HG03520 (cell line): ENCODE data around the gene PDZRN4.
A peak's percentile ranks its signal among the peaks of the same experiment; 100 is the strongest.

ENCODE experiments used
- ATAC-seq: cut with Tn5 transposase; IDR thresholded peaks from one replicate; pipeline ENCODE4 v1.9.1; 2021; ENCODE audit warnings: mild to moderate bottlenecking, moderate library complexity; ENCODE audit not compliant: unreplicated experiment

The PDZRN4 gene

GRCh38 chr12:41442896-41443295, 254.8 kb downstream of the PDZRN4 start:
- no peak for ATAC-seq

GRCh38 chr12:41443690-41444089, 255.6 kb downstream of the PDZRN4 start:
- ATAC-seq: no peak

- no peak for ATAC-seq
Measured at GRCh38 chr12:41452838-41453407, 264.8 kb downstream of the PDZRN4 start.

GRCh38 chr12:41453409-41453808, 265.3 kb downstream of the PDZRN4 start:
- no peak for ATAC-seq

GRCh38 chr12:41459111-41459905, 271.2 kb downstream of the PDZRN4 start:
- no peak for ATAC-seq

GRCh38 chr12:41459906-41460214, 271.7 kb downstream of the PDZRN4 start:
- no peak for ATAC-seq

GRCh38 chr12:41460906-41461305, 272.8 kb downstream of the PDZRN4 start:
- no peak for ATAC-seq

GRCh38 chr12:41462312-41462711, 274.2 kb downstream of the PDZRN4 start:
- ATAC-seq: no peak

- no peak for ATAC-seq
Measured at GRCh38 chr12:41465526-41465925, 277.4 kb downstream of the PDZRN4 start.

GRCh38 chr12:41466300-41466699, 278.2 kb downstream of the PDZRN4 start:
- ATAC-seq: no peak

GRCh38 chr12:41466802-41467201, 278.7 kb downstream of the PDZRN4 start:
- no peak for ATAC-seq

GRCh38 chr12:41467591-41468325, 279.6 kb downstream of the PDZRN4 start:
- no peak for ATAC-seq

GRCh38 chr12:41468341-41468740, 280.2 kb downstream of the PDZRN4 start:
- no peak for ATAC-seq

GRCh38 chr12:41468756-41469155, 280.6 kb downstream of the PDZRN4 start:
- no peak for ATAC-seq

GRCh38 chr12:41473441-41473840, 285.3 kb downstream of the PDZRN4 start:
- no peak for ATAC-seq

GRCh38 chr12:41474001-41474400, 285.9 kb downstream of the PDZRN4 start:
- no peak for ATAC-seq

GRCh38 chr12:41476499-41477439, 288.6 kb downstream of the PDZRN4 start:
- ATAC-seq: no peak

- no peak for ATAC-seq
Measured at GRCh38 chr12:41479426-41479825, 291.3 kb downstream of the PDZRN4 start.

GRCh38 chr12:41485203-41485602, 297.1 kb downstream of the PDZRN4 start:
- ATAC-seq: peak; percentile 68

GRCh38 chr12:41486718-41487117, 298.6 kb downstream of the PDZRN4 start:
- no peak for ATAC-seq

- no peak for ATAC-seq
Measured at GRCh38 chr12:41496009-41496408, 307.9 kb downstream of the PDZRN4 start.
